GM12892 (cell line): ENCODE results near the gene RFC5.
A peak's percentile ranks its signal among the peaks of the same experiment; 100 is the strongest.
"Not testable (repeated sequence)": the region's sequence is repeated elsewhere in the genome, so short reads cannot be mapped to it uniquely, and the experiment has no call there.

ENCODE experiments used
- DNase-seq: peaks from one replicate; pipeline ENCODE4 v3.0.0; 2011; ENCODE audit not compliant: insufficient read length
- FAIRE-seq: peaks from 2 replicates; lab custom pipeline; 2011; peaks lifted over from hg19 to GRCh38; lab: Jason Lieb, UNC
- POLR2A ChIP-seq: IDR thresholded peaks from 2 replicates; pipeline ENCODE4 v1.6.1; 2011; ENCODE audit warnings: low read depth, low read length, control low read depth
- POLR2AphosphoS5 ChIP-seq: IDR thresholded peaks from 2 replicates; pipeline ENCODE4 v1.6.1; 2011; ENCODE audit warnings: low read depth, low read length, control low read depth
- TAF1 ChIP-seq: IDR thresholded peaks from 2 replicates; pipeline ENCODE4 v1.6.1; 2011; ENCODE audit warnings: low read depth, mild to moderate bottlenecking, control low read depth, low read length, borderline replicate concordance

RFC5 gene

DNA sequence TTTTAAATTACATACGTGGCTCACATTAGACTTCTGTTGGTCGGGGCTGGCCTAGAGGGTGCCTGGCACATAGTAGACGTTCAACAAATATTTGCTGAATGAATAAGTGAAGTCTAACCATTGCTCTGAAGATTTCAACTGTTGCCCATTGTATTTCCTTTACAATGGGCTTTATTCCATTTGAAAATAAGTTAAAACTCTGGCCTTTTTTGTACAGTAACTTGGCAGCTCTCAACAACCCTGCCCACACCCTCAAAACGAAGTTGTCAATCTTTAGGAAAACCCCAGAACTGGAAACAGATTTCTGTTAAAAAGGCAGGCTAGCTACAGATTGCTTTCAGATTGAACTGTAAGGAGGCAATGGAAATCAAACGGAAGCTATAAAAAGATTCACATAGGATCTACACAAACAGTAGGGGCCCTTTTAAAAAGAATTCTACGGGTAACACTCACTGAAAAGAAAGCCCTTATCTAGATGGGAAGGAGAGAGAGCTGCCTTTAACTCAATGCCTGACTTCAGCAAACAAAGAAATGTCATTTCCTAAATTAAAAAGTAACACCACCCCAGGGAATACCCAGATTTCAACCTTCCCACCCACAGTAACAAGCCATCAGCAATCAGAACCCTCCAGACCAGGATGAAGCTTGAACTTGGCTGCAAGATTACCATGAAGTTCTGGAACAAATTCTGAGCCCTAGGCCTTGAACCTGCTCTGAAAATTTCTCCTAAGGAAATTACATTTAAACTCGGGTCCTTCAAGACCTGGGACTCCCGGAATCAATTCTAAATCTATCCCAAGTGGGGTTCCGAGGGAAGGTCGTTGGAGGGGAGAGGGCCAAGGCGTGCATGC, 43.1 kb downstream of the RFC5 start:
- TF ChIP-seq POLR2AphosphoS5, result no peak
- TF ChIP-seq POLR2A, result no peak
- no peak for TF ChIP-seq TAF1
- DNase-seq (no peak), FAIRE-seq (no peak)

GRCh38 chr12:118060301-118061010, 44.0 kb downstream of the RFC5 start:
- DNase-seq (peak; percentile 30), FAIRE-seq (peak; percentile 76)
- TF ChIP-seq POLR2A, result no peak
- no peak for TF ChIP-seq POLR2AphosphoS5
- TF ChIP-seq TAF1, result no peak

DNA sequence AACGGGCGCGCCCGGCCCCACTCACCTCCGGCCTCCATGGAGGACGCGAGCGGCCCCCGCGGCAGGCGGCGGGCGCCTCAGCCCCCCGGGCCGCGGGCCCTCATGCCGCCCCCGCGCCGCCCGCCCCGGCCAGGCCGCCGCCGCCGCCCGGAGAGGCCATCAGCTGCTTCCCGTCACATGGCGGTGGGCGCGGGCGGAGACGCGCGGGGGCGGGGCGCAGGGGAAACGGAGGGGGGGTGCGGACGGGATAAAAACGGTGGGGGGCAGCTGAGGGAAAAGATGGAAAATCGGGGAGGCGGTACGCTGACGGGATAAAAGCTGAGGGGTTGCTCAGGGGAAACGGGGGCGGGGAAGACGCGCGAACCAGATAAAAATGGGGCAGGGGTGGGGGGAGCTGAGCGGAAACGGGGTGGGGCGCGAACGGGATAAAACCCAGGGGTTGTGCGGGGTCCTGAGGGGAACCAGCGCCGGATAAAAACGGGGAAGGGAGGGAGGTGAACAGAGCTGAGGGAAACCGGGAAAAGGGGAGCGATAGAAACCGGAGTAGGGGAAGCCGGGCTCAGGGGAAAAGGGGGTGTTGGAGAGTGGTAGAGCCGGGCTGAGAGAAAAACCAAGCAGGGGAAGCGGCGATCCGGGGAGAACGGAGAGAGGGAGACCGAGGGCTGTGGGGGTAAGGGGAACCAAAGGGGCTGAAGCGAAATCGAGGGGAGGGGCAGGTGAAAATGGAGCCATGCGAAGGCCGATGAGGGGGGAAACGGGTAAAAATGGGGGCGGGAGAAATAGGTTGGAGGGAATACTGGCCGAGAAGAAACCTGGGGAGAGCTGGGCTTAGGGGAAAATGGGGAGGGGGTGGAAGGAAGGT, 44.7 kb downstream of the RFC5 start, which contains the start of gene WSB2:
TSS of gene WSB2 (minus strand) at position 169 of the 862 bp plus-strand sequence. CDS start at position 38, 131 bp downstream.
- peak; percentile 59 for DNase-seq
- TF ChIP-seq POLR2AphosphoS5 (peak; percentile 17; the same call in 1 of the 2 replicates), TAF1 (0 out of 2 replicates have a peak, but pooled peaks have one; percentile 22), POLR2A (peak; percentile 52)
- peak; percentile 62 for FAIRE-seq

- peak; percentile 33 for FAIRE-seq
- TF ChIP-seq TAF1 (no peak), POLR2A (no peak), POLR2AphosphoS5 (peak; percentile 37)
- DNase-seq, result peak; percentile 34
These were observed 45.7 kb downstream of the RFC5 start for GRCh38 chr12:118061873-118062843.

DNA sequence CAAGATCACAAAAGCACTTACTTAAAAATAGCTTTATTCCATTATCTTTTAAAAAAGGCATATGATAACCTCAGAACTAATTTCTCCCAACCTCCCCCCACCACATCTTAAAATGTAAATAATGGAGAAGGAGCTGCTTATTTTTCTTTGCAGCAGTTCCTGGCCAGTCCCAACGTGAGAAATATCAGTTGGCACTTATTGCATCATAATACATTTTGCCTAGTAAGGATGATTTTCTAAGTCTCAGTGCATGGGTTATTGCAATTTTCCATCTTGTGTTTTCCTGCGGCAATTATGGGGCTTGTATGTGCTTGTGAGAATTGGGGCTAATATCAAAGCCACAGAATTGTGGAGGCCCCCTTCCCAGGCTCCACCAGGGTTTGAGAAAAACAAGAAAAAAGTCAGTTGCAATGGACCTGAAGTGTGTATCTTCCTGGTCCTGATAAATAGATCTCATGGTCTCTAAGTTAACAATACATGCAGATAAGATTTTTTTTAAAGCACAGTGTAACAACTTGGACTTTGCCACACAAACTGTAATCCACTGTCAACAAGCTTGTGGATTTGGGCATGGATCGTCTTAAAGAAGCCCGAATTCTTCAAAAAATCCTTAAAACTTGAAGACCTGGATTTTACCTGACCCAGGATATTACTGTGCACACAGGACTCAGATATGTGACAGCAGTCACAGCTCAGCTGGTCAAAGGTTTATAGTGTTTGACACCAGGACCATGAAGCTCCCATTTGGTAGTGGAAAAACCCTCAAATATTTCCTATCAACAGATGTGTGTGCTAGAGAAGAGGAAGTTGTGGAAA, 47.3 kb downstream of the RFC5 start:
- DNase-seq (no peak), FAIRE-seq (no peak)
- TF ChIP-seq POLR2AphosphoS5 (no peak), TAF1 (no peak), POLR2A (no peak)

GRCh38 chr12:118064608-118065007, 48.1 kb downstream of the RFC5 start:
- DNase-seq, result no peak
- FAIRE-seq, result peak; percentile 61
- TF ChIP-seq POLR2AphosphoS5 (no peak), TAF1 (no peak), POLR2A (no peak)

- FAIRE-seq, result peak; percentile 21
- TF ChIP-seq TAF1 (no peak), POLR2A (no peak), POLR2AphosphoS5 (no peak)
- DNase-seq, result no peak
These were observed 48.9 kb downstream of the RFC5 start for GRCh38 chr12:118065380-118065779.

GRCh38 chr12:118068445-118068844, 51.9 kb downstream of the RFC5 start:
- DNase-seq (no peak), FAIRE-seq (no peak)
- TF ChIP-seq POLR2A (no peak), TAF1 (no peak), POLR2AphosphoS5 (no peak)

- FAIRE-seq (no peak), DNase-seq (no peak)
- TF ChIP-seq POLR2A (no peak), POLR2AphosphoS5 (no peak), TAF1 (no peak)
These were observed 54.1 kb downstream of the RFC5 start for GRCh38 chr12:118070650-118071049.

DNA sequence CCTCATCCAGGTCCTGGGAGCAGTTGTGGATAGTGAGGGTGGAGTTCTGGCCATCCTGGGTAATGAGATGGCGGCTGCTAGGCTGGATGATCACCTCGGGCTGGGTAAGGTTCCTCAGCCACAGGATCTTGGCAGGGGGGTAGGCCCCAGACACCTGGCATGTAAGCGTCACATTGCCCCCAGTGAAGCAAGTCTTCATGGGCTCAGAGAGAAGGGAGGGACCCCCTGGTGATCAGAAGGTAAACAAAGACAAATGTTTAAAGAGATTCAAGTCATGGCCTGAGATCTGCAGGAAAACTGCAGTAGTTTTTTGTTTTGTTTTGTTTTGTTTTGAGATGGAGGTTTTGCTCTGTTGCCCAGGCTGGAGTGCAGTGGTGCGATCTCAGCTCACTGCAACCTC, 57.3 kb downstream of the RFC5 start:
- FAIRE-seq (no peak), DNase-seq (no peak)
- no peak for TF ChIP-seq POLR2AphosphoS5
- TF ChIP-seq POLR2A, result no peak
- TF ChIP-seq TAF1, result no peak

DNA sequence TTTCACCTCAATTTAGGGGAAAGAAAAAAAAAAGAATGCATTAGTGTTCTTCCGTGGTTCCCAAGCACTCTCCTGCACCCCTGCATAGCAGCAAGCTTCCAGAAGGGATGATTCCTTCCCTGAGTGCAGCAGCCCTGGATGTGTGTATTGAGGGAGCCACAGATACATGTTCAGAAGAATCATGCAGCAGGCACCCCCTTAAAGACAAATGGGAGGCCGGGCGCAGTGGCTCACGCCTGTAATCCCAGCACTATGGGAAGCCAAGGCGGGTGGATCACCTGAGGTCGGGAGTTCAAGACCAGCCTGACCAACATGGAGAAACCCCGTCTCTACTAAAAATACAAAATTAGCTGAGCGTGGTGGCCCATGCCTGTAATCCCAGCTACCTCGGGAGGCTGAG, 65.0 kb downstream of the RFC5 start:
- FAIRE-seq, result not testable (repeated sequence)

More for the DNA sequence above, 65.0 kb downstream of the RFC5 start:
- not testable (repeated sequence) for DNase-seq
